Sigmoid colon (tissue), 7 donors: ENCODE measurements around the gene TMEM107. TPM values are rescaled to one million over a fixed set of nuclear protein-coding genes. Genes with fewer than 3 reads are reported as not detected.

Source experiments
- DNase-seq: peaks from one replicate; pipeline ENCODE4 v3.0.0-alpha.2; 2019
- H3K27ac ChIP-seq, 4 donors: fragments of 200-600 bp; sonication (generic); one replicate each; pipeline ENCODE4 v1.5.1; 2016 to 2019; ENCODE audit warnings: mild to moderate bottlenecking in 1 of 4
- H3K27me3 ChIP-seq, 3 donors: fragments of 200-600 bp; sonication (generic); one replicate each; pipeline ENCODE4 v1.5.1; 2019; ENCODE audit warnings: mild to moderate bottlenecking in 1 of 3
- H3K36me3 ChIP-seq, 4 donors: fragments of 200-600 bp; sonication (generic); one replicate each; pipeline ENCODE4 v1.5.1; 2016 to 2019
- H3K4me1 ChIP-seq, 4 donors: fragments of 200-600 bp; sonication (generic); one replicate each; pipeline ENCODE4 v1.5.1; 2017 to 2019
- H3K4me3 ChIP-seq, 4 donors: fragments of 200-600 bp; sonication (generic); one replicate each; pipeline ENCODE4 v1.5.1; 2017 to 2019; ENCODE audit warnings: mild to moderate bottlenecking in 2 of 4, moderate library complexity in 1 of 4
- H3K9me3 ChIP-seq, 4 donors: fragments of 200-600 bp in 3 of 4; sonication (generic) in 3 of 4; one replicate each; pipeline versions ENCODE4 v1.5.1 to v1.6.1; 2013 to 2019
- EP300 ChIP-seq, 4 donors: sonication (generic); formaldehyde crosslinking; IDR thresholded peaks; one replicate each; pipeline ENCODE4 v1.6.1; 2017; ENCODE audit warnings: antibody characterized with exemption in 4 of 4
- POLR2A ChIP-seq, 2 donors: fragments of 450-650 bp; IDR thresholded peaks; one replicate each; pipeline ENCODE4 v1.6.1; 2016; ENCODE audit warnings: antibody characterized with exemption in 2 of 2, mild to moderate bottlenecking in 2 of 2, moderate library complexity in 2 of 2
- POLR2AphosphoS5 ChIP-seq, 4 donors: sonication (generic); formaldehyde crosslinking; IDR thresholded peaks; one replicate each; pipeline ENCODE4 v1.6.1; 2017; ENCODE audit warnings: antibody characterized with exemption in 4 of 4
- WGBS, 2 donors: extraction: QIAGEN DNeasy Blood & Tissue Kit; methylation state at CpG; one replicate each; pipeline ENCODE4 v1.1.7; 2013; 5-methylcytosine and 5-hydroxymethylcytosine counted together
- intact Hi-C: fragments of 100-400 bp; cut with DNase I; formaldehyde crosslinking; loops from one replicate; pipeline ENCODE4 v1.15.1; 2023
- polyA plus RNA-seq, 3 donors: library from polyadenylated mRNA; stranded (reverse); fragments of 200-250 nt; gene quantifications; one replicate each; pipeline ENCODE4 v1.2.3, GENCODE V29; 2013
- total RNA-seq, 4 donors: library from RNA; depleted of rRNA; stranded (reverse); fragments of >200 nt; gene quantifications; one replicate each; pipeline ENCODE4 v1.1.0, GENCODE V29; 2016
- TF ChIP-seq, protein P1 (sequence below), 4 experiments: fragments of 450-650 bp in 3 of 4; fragments of 200-600 bp in 1 of 4; IDR thresholded peaks; one replicate each; pipeline ENCODE4 v1.5.1; 2016 to 2019; ENCODE audit warnings: antibody characterized with exemption in 4 of 4, mild to moderate bottlenecking in 3 of 4, moderate library complexity in 2 of 4
- donor health status: healthy with polysubstance abuse.
- donor health status: Bipolar disorder and iron deficiency.
- donor health status: healthy.

TMEM107 gene
- total and polyA plus RNA-seq, 7 donors: 4.6 to 61.7 (median 14.4) TPM

GRCh38 chr17:8140065-8141029 is 35.8 kb downstream of the TMEM107 start:
- DNase-seq: peak; percentile 78
- TF ChIP-seq POLR2AphosphoS5 (IDR thresholded peaks at IDR 0.05): peak; percentile 16 to 70 (median 36)
- no peak for TF ChIP-seq EP300 (IDR thresholded peaks at IDR 0.05)
- Histone ChIP-seq H3K27ac (peak overlapping the region; percentile 85 to 100 (median 94)), H3K9me3 (no peaks in the 10 kb centered on the region), H3K36me3 (peaks cover 58 to 63% (median 59%) of the 10 kb centered on the region in 4 donors), H3K27me3 (no peaks in the 10 kb centered on the region), H3K4me3 (no peak overlapping the region), H3K4me1 (peaks cover 0 to 44% (median 29%) of the 10 kb centered on the region in 4 donors)
- intact Hi-C loops: loop anchor here (1.0 kb wide), 1 partner anchor 10 kb away; no protein-coding TSS in a partner anchor
- WGBS, 2 donors: 88 to 89% methylated on average over 18 of the region's 18 CpGs

GRCh38 chr17:8138672-8139371 is 37.4 kb downstream of the TMEM107 start:
- peak overlapping the region in 3 of 4 donors; percentile 4 to 17 (median 8) for H3K4me3 ChIP-seq
- H3K27me3 ChIP-seq: no peaks in the 10 kb centered on the region
- WGBS, 2 donors: 0 to 1% methylated on average over 46 of the region's 46 CpGs
- peak overlapping the region; percentile 85 to 100 (median 94) for H3K27ac ChIP-seq
- peaks cover 43 to 48% (median 44%) of the 10 kb centered on the region in 4 donors for H3K36me3 ChIP-seq
- intact Hi-C loops: loop anchor here (1.0 to 10.0 kb wide), 4 partner anchors 20 to 824 kb away; partner anchors contain the start of gene GPS2
- H3K9me3 ChIP-seq: no peaks in the 10 kb centered on the region
- TF ChIP-seq EP300 (IDR thresholded peaks at IDR 0.05) (peak in 2 of 4 donors; percentile 46 to 96), POLR2A (IDR thresholded peaks at IDR 0.05) (peak; percentile 37 to 60), POLR2AphosphoS5 (IDR thresholded peaks at IDR 0.05) (peak; percentile 88 to 92 (median 91))
- TF ChIP-seq, protein P1, sequence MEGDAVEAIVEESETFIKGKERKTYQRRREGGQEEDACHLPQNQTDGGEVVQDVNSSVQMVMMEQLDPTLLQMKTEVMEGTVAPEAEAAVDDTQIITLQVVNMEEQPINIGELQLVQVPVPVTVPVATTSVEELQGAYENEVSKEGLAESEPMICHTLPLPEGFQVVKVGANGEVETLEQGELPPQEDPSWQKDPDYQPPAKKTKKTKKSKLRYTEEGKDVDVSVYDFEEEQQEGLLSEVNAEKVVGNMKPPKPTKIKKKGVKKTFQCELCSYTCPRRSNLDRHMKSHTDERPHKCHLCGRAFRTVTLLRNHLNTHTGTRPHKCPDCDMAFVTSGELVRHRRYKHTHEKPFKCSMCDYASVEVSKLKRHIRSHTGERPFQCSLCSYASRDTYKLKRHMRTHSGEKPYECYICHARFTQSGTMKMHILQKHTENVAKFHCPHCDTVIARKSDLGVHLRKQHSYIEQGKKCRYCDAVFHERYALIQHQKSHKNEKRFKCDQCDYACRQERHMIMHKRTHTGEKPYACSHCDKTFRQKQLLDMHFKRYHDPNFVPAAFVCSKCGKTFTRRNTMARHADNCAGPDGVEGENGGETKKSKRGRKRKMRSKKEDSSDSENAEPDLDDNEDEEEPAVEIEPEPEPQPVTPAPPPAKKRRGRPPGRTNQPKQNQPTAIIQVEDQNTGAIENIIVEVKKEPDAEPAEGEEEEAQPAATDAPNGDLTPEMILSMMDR (IDR thresholded peaks at IDR 0.05): peak in 3 of 4 experiments; percentile 82 to 98 (median 92)
- peak; percentile 98 for DNase-seq
- peaks cover 0 to 44% (median 29%) of the 10 kb centered on the region in 4 donors for H3K4me1 ChIP-seq

DNA sequence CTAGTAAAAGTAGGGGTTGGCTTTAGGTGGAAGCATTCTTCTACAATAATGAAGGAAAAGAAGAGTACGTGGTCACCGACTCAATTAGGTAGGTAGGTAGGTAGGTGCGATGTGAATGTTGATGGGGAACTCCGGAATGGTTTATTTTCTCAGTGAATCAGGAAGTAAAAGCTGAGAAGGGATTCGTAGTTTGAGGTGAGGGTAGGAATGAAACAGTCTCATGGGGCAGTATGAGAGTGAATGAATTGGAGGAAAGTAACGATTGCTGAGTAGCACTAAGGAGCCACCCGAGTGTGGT is 37.9 kb downstream of the TMEM107 start:
- peaks cover 38 to 43% (median 39%) of the 10 kb centered on the region in 4 donors for H3K36me3 ChIP-seq
- peaks cover 0 to 44% (median 29%) of the 10 kb centered on the region in 4 donors for H3K4me1 ChIP-seq
- H3K9me3 ChIP-seq: no peaks in the 10 kb centered on the region
- intact Hi-C loops: loop anchor here (1.0 to 10.0 kb wide), 4 partner anchors 21 to 824 kb away; partner anchors contain the start of gene GPS2
- no peaks in the 10 kb centered on the region for H3K27me3 ChIP-seq
- WGBS, 2 donors: 0 to 1% methylated on average over 7 of the region's 7 CpGs
- peak overlapping the region; percentile 85 to 100 (median 94) for H3K27ac ChIP-seq
- TF ChIP-seq EP300 (IDR thresholded peaks at IDR 0.05): no peak
- no peak for TF ChIP-seq POLR2A (IDR thresholded peaks at IDR 0.05)
- TF ChIP-seq, protein P1 (IDR thresholded peaks at IDR 0.05): peak in 1 of 4 experiments; percentile 92
- TF ChIP-seq POLR2AphosphoS5 (IDR thresholded peaks at IDR 0.05): no peak
- peak overlapping the region in 2 of 4 donors; percentile 8 to 17 for H3K4me3 ChIP-seq
- no peak for DNase-seq

DNA sequence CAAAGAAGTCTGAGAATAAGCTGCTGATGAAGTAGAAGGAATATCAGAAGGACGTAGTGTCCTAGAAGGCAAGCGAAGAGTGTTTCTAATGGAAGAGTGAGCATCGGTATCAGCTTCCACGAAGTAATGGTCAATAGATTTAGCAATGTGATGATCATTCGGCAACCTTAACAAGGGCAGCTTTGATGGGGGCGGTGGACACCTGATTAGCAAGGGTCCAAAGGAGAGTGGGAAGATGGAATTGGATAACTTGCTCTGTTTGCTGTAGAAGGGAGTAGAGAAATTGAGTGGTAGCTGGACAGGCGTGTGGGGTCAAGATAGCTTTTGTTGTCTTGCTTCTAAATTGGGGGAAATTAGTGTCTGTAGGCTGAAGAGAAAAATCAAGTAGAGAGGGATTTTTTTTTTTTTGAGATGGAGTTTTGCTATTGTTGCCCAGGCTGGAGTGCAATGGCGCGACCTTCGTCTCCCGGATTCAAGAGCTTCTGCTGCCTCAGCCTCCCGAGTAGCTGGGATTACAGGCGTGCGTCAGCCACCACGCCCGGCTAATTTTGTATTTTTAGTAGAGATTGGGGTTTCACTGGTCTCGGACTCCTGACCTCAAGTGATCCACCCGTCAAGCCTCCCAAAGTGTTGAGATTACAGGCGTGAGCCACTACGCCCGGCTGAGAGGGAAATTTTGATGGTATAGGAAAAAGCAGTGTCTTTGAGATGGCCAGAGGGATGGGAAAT is 38.4 kb downstream of the TMEM107 start:
- Histone ChIP-seq H3K9me3 (no peaks in the 10 kb centered on the region), H3K36me3 (peaks cover 33 to 37% (median 34%) of the 10 kb centered on the region in 4 donors), H3K4me3 (peak overlapping the region in 2 of 4 donors; percentile 8 to 17), H3K27ac (peak overlapping the region; percentile 85 to 100 (median 94)), H3K27me3 (no peaks in the 10 kb centered on the region), H3K4me1 (peaks cover 0 to 39% (median 29%) of the 10 kb centered on the region in 4 donors)
- DNase-seq: peak; percentile 63
- intact Hi-C loops: loop anchor here (1.0 to 10.0 kb wide), 4 partner anchors 21 to 823 kb away; partner anchors contain the start of gene GPS2
- no peak for TF ChIP-seq EP300 (IDR thresholded peaks at IDR 0.05)
- peak in 2 of 4 donors; percentile 5 to 24 for TF ChIP-seq POLR2AphosphoS5 (IDR thresholded peaks at IDR 0.05)
- 22 to 23% methylated on average over 21 of the region's 21 CpGs for WGBS, 2 donors

DNA sequence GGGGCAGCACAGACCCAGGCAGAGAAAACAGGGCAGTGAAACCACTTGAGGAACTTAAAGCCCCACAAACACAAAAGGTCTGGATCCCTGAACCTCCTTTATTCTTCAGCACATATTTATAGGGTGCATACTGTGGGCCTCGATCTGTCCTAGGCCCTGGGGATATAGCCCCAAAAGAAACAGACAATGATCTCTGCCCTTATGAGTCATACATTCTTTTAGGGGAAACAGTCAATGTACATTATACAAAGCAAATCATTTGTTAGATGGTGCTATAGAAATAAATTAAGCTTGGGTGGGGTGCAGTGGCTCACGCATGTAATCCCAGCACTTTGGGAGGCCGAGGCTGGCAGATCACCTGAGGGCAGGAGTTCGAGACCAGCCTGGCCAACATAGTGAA is 42.2 kb downstream of the TMEM107 start:
- Histone ChIP-seq H3K4me3 (no peak overlapping the region), H3K27ac (no peak overlapping the region), H3K9me3 (no peaks in the 10 kb centered on the region), H3K4me1 (peaks cover 0 to 12% (median 9%) of the 10 kb centered on the region in 4 donors), H3K27me3 (peaks cover 0 to 8% (median 0%) of the 10 kb centered on the region in 3 donors), H3K36me3 (no peaks in the 10 kb centered on the region)
- WGBS, 2 donors: 54 to 81% methylated on average over 4 of the region's 4 CpGs
- intact Hi-C loops: loop anchor here (10.0 kb wide), 1 partner anchor 819 kb away; the partner anchor contains the start of gene GPS2
- TF ChIP-seq, protein P1 (IDR thresholded peaks at IDR 0.05): no peak
- TF ChIP-seq POLR2AphosphoS5 (IDR thresholded peaks at IDR 0.05) (no peak), POLR2A (IDR thresholded peaks at IDR 0.05) (no peak), EP300 (IDR thresholded peaks at IDR 0.05) (no peak)
- DNase-seq: no peak
